Mammary epithelial cell (primary cell): ENCODE data around the gene FBLN2.

Experiments used
- CTCF ChIP-seq, 2 donors: IDR thresholded peaks in 1 of 2; conservative IDR thresholded peaks in 1 of 2; 2 replicates each; pipeline ENCODE4 v1.5.1; 2011 to 2012; ENCODE audit warnings: inconsistent platforms in 2 of 2, low read length in 2 of 2, mild to moderate bottlenecking in 2 of 2, control low read depth in 1 of 2, low read depth in 1 of 2; ENCODE audit not compliant: insufficient read depth in 1 of 2; ENCODE audit errors: extremely low read depth in 1 of 2
- EZH2 ChIP-seq: IDR thresholded peaks from 2 replicates; pipeline ENCODE4 v1.6.1; 2012; ENCODE audit warnings: low read length, inconsistent platforms, borderline replicate concordance

- TF ChIP-seq CTCF (conservative IDR thresholded peaks at IDR 0.05 in 1 of 2, IDR thresholded peaks at IDR 0.05 in 1 of 2; ENCODE audit: extremely low read depth in 1 of 2, insufficient read depth in 1 of 2, low read depth in 1 of 2, low read length in 2 of 2) (no peak), EZH2 (no peak)
Measured at GRCh38 chr3:13666227-13666619, 117.3 kb downstream of the FBLN2 start.
